Gastroesophageal sphincter (tissue), 4 donors: Measurements from ENCODE around the gene SDF4. TPM values are rescaled to one million over a fixed set of nuclear protein-coding genes. Genes with fewer than 3 reads are reported as not detected.

Experiments
- ATAC-seq: fragments of 150-250 bp; one replicate; pipeline ENCODE4 v1.9.1; 2016; ENCODE audit warnings: mild to moderate bottlenecking, moderate library complexity
- H3K27ac ChIP-seq, 4 donors: fragments of 200-600 bp; sonication (generic) in 3 of 4; 1 replicate in 3 of 4; 2 replicates in 1 of 4; pipeline ENCODE4 v1.5.1; 2016 to 2019
- H3K27me3 ChIP-seq: fragments of 200-600 bp; sonication (generic); one replicate; pipeline ENCODE4 v1.5.1; 2019
- H3K36me3 ChIP-seq, 2 donors: fragments of 200-600 bp; sonication (generic); one replicate each; pipeline ENCODE4 v1.5.1; 2019; ENCODE audit warnings: control low read depth in 1 of 2
- H3K4me1 ChIP-seq, 3 donors: fragments of 200-600 bp; sonication (generic); 1 replicate in 2 of 3; 2 replicates in 1 of 3; pipeline ENCODE4 v1.5.1; 2016 to 2019; ENCODE audit warnings: control low read depth in 2 of 3
- H3K4me3 ChIP-seq, 2 donors: fragments of 200-600 bp; sonication (generic); one replicate each; pipeline ENCODE4 v1.5.1; 2019; ENCODE audit warnings: mild to moderate bottlenecking in 1 of 2, moderate library complexity in 1 of 2
- H3K9me3 ChIP-seq, 3 donors: fragments of 200-600 bp; sonication (generic); one replicate each; pipeline ENCODE4 v1.5.1; 2017 to 2019; ENCODE audit warnings: control low read depth in 2 of 3
- CTCF ChIP-seq, 4 experiments: fragments of 200-600 bp in 2 of 4; fragments of 450-650 bp in 2 of 4; sonication (generic) in 1 of 4; IDR thresholded peaks; one replicate each; pipeline ENCODE4 v1.5.1; 2017 to 2019; ENCODE audit warnings: antibody characterized with exemption in 4 of 4, mild to moderate bottlenecking in 2 of 4, moderate library complexity in 2 of 4
- EP300 ChIP-seq: sonication (generic); formaldehyde crosslinking; IDR thresholded peaks from one replicate; pipeline ENCODE4 v1.6.1; 2017; ENCODE audit warnings: antibody characterized with exemption, mild to moderate bottlenecking
- POLR2A ChIP-seq, 2 donors: fragments of 450-650 bp; IDR thresholded peaks; one replicate each; pipeline ENCODE4 v1.6.1; 2017; ENCODE audit warnings: antibody characterized with exemption in 2 of 2, mild to moderate bottlenecking in 2 of 2, moderate library complexity in 1 of 2
- POLR2AphosphoS5 ChIP-seq: sonication (generic); formaldehyde crosslinking; IDR thresholded peaks from one replicate; pipeline ENCODE4 v1.6.1; 2017; ENCODE audit warnings: antibody characterized with exemption
- WGBS, 2 donors: methylation state at CpG; one replicate each; pipeline ENCODE4 v1.1.5; 2018; ENCODE audit warnings: low coverage in 1 of 2; 5-methylcytosine and 5-hydroxymethylcytosine counted together
- total RNA-seq, 4 donors: library from RNA; depleted of rRNA; stranded (reverse); fragments of >200 nt; gene quantifications; one replicate each; pipeline ENCODE4 v1.1.0, GENCODE V29; 2016

Gene SDF4
- total RNA-seq, 4 donors from 2014 or later, result 84.2 to 115 (median 93.9) TPM

- 71% methylated on average over 3 of the region's 31 CpGs; no CpG with 5 or more reads in 1 of the 2 donors for WGBS, 2 donors
- H3K4me3 ChIP-seq, result peak overlapping the region in 1 of 2 donors; percentile 58
Observed at GRCh38 chr1:1199961-1200875, 31.6 kb downstream of the SDF4 start.

GRCh38 chr1:1199141-1199960, 32.5 kb downstream of the SDF4 start:
- ATAC-seq, result no peak
- peaks cover 48% of the 10 kb centered on the region for H3K27me3 ChIP-seq
- H3K4me3 ChIP-seq, result no peak overlapping the region

More at GRCh38 chr1:1199961-1200875, 31.6 kb downstream of the SDF4 start:
- H3K27me3 ChIP-seq, result peaks cover 56% of the 10 kb centered on the region
- H3K9me3 ChIP-seq, result peaks cover 0 to 6% (median 0%) of the 10 kb centered on the region in 3 donors
- peaks cover 0 to 12% (median 0%) of the 10 kb centered on the region in 3 donors for H3K4me1 ChIP-seq
- no peak for TF ChIP-seq POLR2A (IDR thresholded peaks at IDR 0.05)
- TF ChIP-seq POLR2AphosphoS5, result no peak
- TF ChIP-seq CTCF (IDR thresholded peaks at IDR 0.05), result no peak
- no peak for TF ChIP-seq EP300
- H3K36me3 ChIP-seq, result no peaks in the 10 kb centered on the region
- ATAC-seq, result no peak
- H3K27ac ChIP-seq, result peak overlapping the region in 1 of 4 donors; percentile 56

GRCh38 chr1:1198423-1199140, 33.2 kb downstream of the SDF4 start:
- H3K27me3 ChIP-seq, result peaks cover 40% of the 10 kb centered on the region
- H3K36me3 ChIP-seq, result no peaks in the 10 kb centered on the region
- no peak for ATAC-seq
- H3K4me1 ChIP-seq, result peaks cover 0 to 12% (median 0%) of the 10 kb centered on the region in 3 donors
- TF ChIP-seq CTCF (IDR thresholded peaks at IDR 0.05) (no peak), POLR2A (IDR thresholded peaks at IDR 0.05) (no peak), EP300 (no peak), POLR2AphosphoS5 (no peak)
- no peak overlapping the region for H3K4me3 ChIP-seq
- no CpG with 5 or more reads among the region's 23 CpGs for WGBS, 2 donors
- H3K27ac ChIP-seq, result no peak overlapping the region
- peaks cover 0 to 21% (median 0%) of the 10 kb centered on the region in 3 donors for H3K9me3 ChIP-seq

More at GRCh38 chr1:1199141-1199960, 32.5 kb downstream of the SDF4 start:
- no peak overlapping the region for H3K27ac ChIP-seq
- no peaks in the 10 kb centered on the region for H3K36me3 ChIP-seq
- WGBS, 2 donors, result no CpG with 5 or more reads among the region's 22 CpGs
- H3K9me3 ChIP-seq, result peaks cover 0 to 15% (median 0%) of the 10 kb centered on the region in 3 donors
- H3K4me1 ChIP-seq, result peaks cover 0 to 12% (median 0%) of the 10 kb centered on the region in 3 donors
- TF ChIP-seq EP300, result no peak
- no peak for TF ChIP-seq POLR2AphosphoS5
- no peak for TF ChIP-seq CTCF (IDR thresholded peaks at IDR 0.05)
- no peak for TF ChIP-seq POLR2A (IDR thresholded peaks at IDR 0.05)

- Histone ChIP-seq H3K36me3 (no peaks in the 10 kb centered on the region), H3K27ac (no peak overlapping the region), H3K9me3 (peaks cover 0 to 21% (median 0%) of the 10 kb centered on the region in 3 donors), H3K4me1 (peaks cover 0 to 12% (median 0%) of the 10 kb centered on the region in 3 donors), H3K27me3 (peaks cover 32% of the 10 kb centered on the region), H3K4me3 (no peak overlapping the region)
- TF ChIP-seq CTCF (IDR thresholded peaks at IDR 0.05) (no peak), POLR2A (IDR thresholded peaks at IDR 0.05) (no peak), EP300 (no peak), POLR2AphosphoS5 (no peak)
- no CpG with 5 or more reads among the region's 48 CpGs for WGBS, 2 donors
- ATAC-seq, result peak; percentile 13
Observed at GRCh38 chr1:1197551-1198422, 34.0 kb downstream of the SDF4 start.
